ENCODE measurements around the gene SERTAD1. TPM values are rescaled to one million over a fixed set of nuclear protein-coding genes. Genes with fewer than 3 reads are reported as not detected.
A peak's percentile ranks its signal among the peaks of the same experiment; 100 is the strongest.
"Not testable (repeated sequence)": the region's sequence is repeated elsewhere in the genome, so short reads cannot be mapped to it uniquely, and the experiment has no call there.

Gene SERTAD1
- total RNA-seq, 1 donor from 2014 or later = 14.2 TPM

- Histone ChIP-seq H3K36me3 (no peaks in the 10 kb centered on the region), H3K27me3 (no peaks in the 10 kb centered on the region), H3K4me1 (peaks cover 17% of the 10 kb centered on the region), H3K9me3 (no peaks in the 10 kb centered on the region), H3K4me3 (no peak overlapping the region), H3K27ac (no peak overlapping the region)
- no peak for TF ChIP-seq POLR2AphosphoS5 (IDR thresholded peaks at IDR 0.05; ENCODE audit: insufficient read depth in 1 of 2, low read depth in 1 of 2)
- no peak for TF ChIP-seq CTCF (IDR thresholded peaks at IDR 0.05)
- no peak for TF ChIP-seq POLR2A (IDR thresholded peaks at IDR 0.05)
- DNase-seq (ENCODE audit: extremely low spot score in 2 of 2) = no peak
- intact Hi-C loops (cut with DNase I) = no loop called here
Measured at GRCh38 chr19:40412866-40413265, 12.9 kb downstream of the SERTAD1 start.

- intact Hi-C loops (cut with DNase I) = no loop called here
- TF ChIP-seq POLR2A (IDR thresholded peaks at IDR 0.05) (no peak), POLR2AphosphoS5 (IDR thresholded peaks at IDR 0.05; ENCODE audit: insufficient read depth in 1 of 2, low read depth in 1 of 2) (no peak), CTCF (IDR thresholded peaks at IDR 0.05) (no peak)
- Histone ChIP-seq H3K9me3 (no peaks in the 10 kb centered on the region), H3K4me3 (no peak overlapping the region), H3K4me1 (peaks cover 17% of the 10 kb centered on the region), H3K36me3 (no peaks in the 10 kb centered on the region), H3K27ac (peak overlapping the region; percentile 44), H3K27me3 (no peaks in the 10 kb centered on the region)
- no peak for DNase-seq (ENCODE audit: extremely low spot score in 2 of 2)
Measured at GRCh38 chr19:40411958-40412499, 13.8 kb downstream of the SERTAD1 start.

GRCh38 chr19:40411125-40411842 lies 14.5 kb downstream of the SERTAD1 start:
- Histone ChIP-seq H3K9me3 (no peaks in the 10 kb centered on the region), H3K27me3 (no peaks in the 10 kb centered on the region), H3K4me3 (no peak overlapping the region), H3K27ac (peak overlapping the region; percentile 44), H3K36me3 (no peaks in the 10 kb centered on the region), H3K4me1 (peaks cover 17% of the 10 kb centered on the region)
- DNase-seq (ENCODE audit: extremely low spot score in 2 of 2) = peak in 1 of 2 donors; percentile 70
- no peak for TF ChIP-seq POLR2A (IDR thresholded peaks at IDR 0.05)
- TF ChIP-seq POLR2AphosphoS5 (IDR thresholded peaks at IDR 0.05; ENCODE audit: insufficient read depth in 1 of 2, low read depth in 1 of 2) = peak in 1 of 2 donors; percentile 34
- TF ChIP-seq CTCF (IDR thresholded peaks at IDR 0.05) = no peak
- intact Hi-C loops (cut with DNase I) = no loop called here

- intact Hi-C loops (cut with DNase I) = no loop called here
- no peak for TF ChIP-seq POLR2A (IDR thresholded peaks at IDR 0.05)
- no peak for TF ChIP-seq POLR2AphosphoS5 (IDR thresholded peaks at IDR 0.05; ENCODE audit: insufficient read depth in 1 of 2, low read depth in 1 of 2)
- TF ChIP-seq CTCF (IDR thresholded peaks at IDR 0.05) = no peak
- Histone ChIP-seq H3K4me3 (no peak overlapping the region), H3K27ac (no peak overlapping the region), H3K27me3 (no peaks in the 10 kb centered on the region), H3K9me3 (no peaks in the 10 kb centered on the region), H3K36me3 (no peaks in the 10 kb centered on the region), H3K4me1 (peaks cover 16% of the 10 kb centered on the region)
- peak in 1 of 2 donors; percentile 75 for DNase-seq (ENCODE audit: extremely low spot score in 2 of 2)
Measured at GRCh38 chr19:40410030-40410389, 15.8 kb downstream of the SERTAD1 start.

GRCh38 chr19:40408598-40408925 lies 17.2 kb downstream of the SERTAD1 start:
- H3K4me1 ChIP-seq = peaks cover 18% of the 10 kb centered on the region
- intact Hi-C loops (cut with DNase I); H3K4me3 ChIP-seq; DNase-seq (ENCODE audit: extremely low spot score in 2 of 2); H3K27me3 ChIP-seq; H3K27ac ChIP-seq; H3K9me3 ChIP-seq; H3K36me3 ChIP-seq: not testable (repeated sequence)

Data from vagina (tissue), 2 donors.